Keratinocyte (primary cell): ENCODE measurements around the gene RTP5.

Experiments used
- CTCF ChIP-seq, 3 experiments: IDR thresholded peaks in 1 of 3; conservative IDR thresholded peaks in 1 of 3; optimal IDR thresholded peaks in 1 of 3; 2 replicates in 2 of 3; 3 replicates in 1 of 3; pipeline versions ENCODE3 to v1.5.1; 2011; ENCODE audit warnings: low read length in 3 of 3, mild to moderate bottlenecking in 3 of 3, moderate library complexity in 2 of 3, control low read depth in 1 of 3, inconsistent platforms in 1 of 3; ENCODE audit not compliant: insufficient read depth in 2 of 3; ENCODE audit errors: extremely low read depth in 1 of 3
- EZH2 ChIP-seq: IDR thresholded peaks from one replicate; pipeline ENCODE4 v1.6.1; 2012; ENCODE audit warnings: inconsistent platforms, mild to moderate bottlenecking, low read length, moderate library complexity

- TF ChIP-seq CTCF (optimal IDR thresholded peaks at IDR 0.05 in 1 of 3, IDR thresholded peaks at IDR 0.05 in 1 of 3, conservative IDR thresholded peaks at IDR 0.05 in 1 of 3; ENCODE audit: extremely low read depth in 1 of 3, insufficient read depth in 2 of 3, low read length in 3 of 3) (no peak), EZH2 (no peak)
Measured at GRCh38 chr2:241886840-241887447, 17.4 kb downstream of the RTP5 start.
